Smooth muscle cell (in vitro differentiated cells): ENCODE data around the gene AKNA. TPM values are rescaled to one million over a fixed set of nuclear protein-coding genes. Genes with fewer than 3 reads are reported as not detected.

ENCODE experiments used
- DNase-seq: peaks from one replicate; lab custom pipeline; 2025; ENCODE audit not compliant: unreplicated experiment; lab: John Stamatoyannopoulos, UW
- H2AFZ ChIP-seq: fragments of 200-600 bp; sonication (generic); 2 replicates; pipeline ENCODE4 v1.6.0; 2016; ENCODE audit warnings: antibody characterized with exemption, low read depth, mild to moderate bottlenecking
- H3F3A ChIP-seq: fragments of 200-600 bp; sonication (generic); 2 replicates; pipeline ENCODE4 v1.6.0; 2017; ENCODE audit warnings: antibody characterized with exemption, low read depth
- H3K27ac ChIP-seq: fragments of 200-600 bp; sonication (generic); 2 replicates; pipeline ENCODE4 v1.5.1; 2016; ENCODE audit warnings: low read depth, mild to moderate bottlenecking
- H3K27me3 ChIP-seq: fragments of 200-600 bp; sonication (generic); 2 replicates; pipeline ENCODE4 v1.6.1; 2016; ENCODE audit warnings: low read depth, mild to moderate bottlenecking
- H3K36me3 ChIP-seq: fragments of 200-600 bp; sonication (generic); 2 replicates; pipeline ENCODE4 v1.5.1; 2016; ENCODE audit warnings: low read depth
- H3K4me1 ChIP-seq: fragments of 200-600 bp; sonication (generic); 2 replicates; pipeline ENCODE4 v1.5.1; 2016; ENCODE audit warnings: low read depth
- H3K4me2 ChIP-seq: fragments of 200-600 bp; sonication (generic); 2 replicates; pipeline ENCODE4 v1.6.0; 2016; ENCODE audit warnings: mild to moderate bottlenecking
- H3K4me3 ChIP-seq: fragments of 200-600 bp; sonication (generic); 2 replicates; pipeline ENCODE4 v1.5.1; 2016; ENCODE audit warnings: mild to moderate bottlenecking
- H3K79me2 ChIP-seq: fragments of 200-600 bp; sonication (generic); 2 replicates; pipeline ENCODE4 v1.6.0; 2016; ENCODE audit warnings: low read depth, mild to moderate bottlenecking
- H3K9ac ChIP-seq: fragments of 200-600 bp; sonication (generic); 2 replicates; pipeline ENCODE4 v1.6.0; 2016; ENCODE audit warnings: low read depth
- H3K9me3 ChIP-seq: fragments of 200-600 bp; sonication (generic); replicated peaks from 2 replicates; pipeline ENCODE4 v1.5.1; 2016; ENCODE audit warnings: low read depth
- H4K20me1 ChIP-seq: fragments of 200-600 bp; sonication (generic); 2 replicates; pipeline ENCODE4 v1.6.0; 2016; ENCODE audit warnings: low read depth
- WGBS: methylation state at CpG from one replicate; pipeline ENCODE4 v1.1.7; 2016; ENCODE audit warnings: low lambda C conversion rate; 5-methylcytosine and 5-hydroxymethylcytosine counted together
- polyA plus RNA-seq: library from polyadenylated mRNA; unstranded; fragments of >200 nt; fragmentation: Nextera tagmentation; extraction: Ambion mirVana; gene quantifications from 2 replicates; pipeline ENCODE4 v1.2.1, GENCODE V29; 2016
- total RNA-seq: library from RNA; depleted of rRNA; stranded (reverse); fragments of >200 nt; gene quantifications from 2 replicates; pipeline ENCODE4 v1.2.3, GENCODE V29; 2014
- TF ChIP-seq, protein P1 (sequence below): fragments of 200-600 bp; sonication (generic); IDR thresholded peaks from 2 replicates; pipeline ENCODE4 v1.5.1; 2017; ENCODE audit warnings: borderline replicate concordance, mild to moderate bottlenecking, antibody characterized with exemption; ENCODE audit not compliant: insufficient read depth, poor library complexity, severe bottlenecking

Gene AKNA
- total and polyA plus RNA-seq, 2 experiments from 2014 or later = 3.2 to 4.7 TPM

DNA sequence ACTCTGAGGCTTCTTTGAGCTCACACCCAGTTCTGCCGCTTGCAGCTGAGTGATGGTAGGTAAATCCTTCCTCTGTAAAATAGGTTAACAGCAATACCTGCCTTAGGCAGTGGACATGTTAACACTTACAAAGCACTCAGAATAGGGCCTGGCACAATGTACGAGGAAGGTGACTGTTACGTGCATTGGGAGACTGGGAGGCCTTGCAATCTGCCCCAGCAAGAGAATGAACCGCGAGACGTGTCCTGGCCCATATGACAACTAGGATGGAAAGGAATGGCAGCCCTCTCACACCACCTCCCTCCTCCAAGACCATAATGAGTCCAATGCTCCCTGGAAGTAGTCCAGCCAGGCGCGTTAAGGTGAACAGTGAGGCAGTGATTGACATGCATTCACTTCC lies 23.1 kb upstream of the AKNA start:
- 78% methylated on average over 8 of the region's 8 CpGs for WGBS
- H2AFZ ChIP-seq = no peak overlapping the region
- TF ChIP-seq, protein P1, sequence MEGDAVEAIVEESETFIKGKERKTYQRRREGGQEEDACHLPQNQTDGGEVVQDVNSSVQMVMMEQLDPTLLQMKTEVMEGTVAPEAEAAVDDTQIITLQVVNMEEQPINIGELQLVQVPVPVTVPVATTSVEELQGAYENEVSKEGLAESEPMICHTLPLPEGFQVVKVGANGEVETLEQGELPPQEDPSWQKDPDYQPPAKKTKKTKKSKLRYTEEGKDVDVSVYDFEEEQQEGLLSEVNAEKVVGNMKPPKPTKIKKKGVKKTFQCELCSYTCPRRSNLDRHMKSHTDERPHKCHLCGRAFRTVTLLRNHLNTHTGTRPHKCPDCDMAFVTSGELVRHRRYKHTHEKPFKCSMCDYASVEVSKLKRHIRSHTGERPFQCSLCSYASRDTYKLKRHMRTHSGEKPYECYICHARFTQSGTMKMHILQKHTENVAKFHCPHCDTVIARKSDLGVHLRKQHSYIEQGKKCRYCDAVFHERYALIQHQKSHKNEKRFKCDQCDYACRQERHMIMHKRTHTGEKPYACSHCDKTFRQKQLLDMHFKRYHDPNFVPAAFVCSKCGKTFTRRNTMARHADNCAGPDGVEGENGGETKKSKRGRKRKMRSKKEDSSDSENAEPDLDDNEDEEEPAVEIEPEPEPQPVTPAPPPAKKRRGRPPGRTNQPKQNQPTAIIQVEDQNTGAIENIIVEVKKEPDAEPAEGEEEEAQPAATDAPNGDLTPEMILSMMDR = no peak
- H3K36me3 ChIP-seq = no peaks in the 10 kb centered on the region
- no peaks in the 10 kb centered on the region for H3K27me3 ChIP-seq
- no peak overlapping the region for H3K4me3 ChIP-seq
- H3K9me3 ChIP-seq = no peaks in the 10 kb centered on the region
- H3K4me2 ChIP-seq = no peak overlapping the region
- H3F3A ChIP-seq = peaks cover 4% of the 10 kb centered on the region
- H4K20me1 ChIP-seq = no peaks in the 10 kb centered on the region
- no peak overlapping the region for H3K9ac ChIP-seq
- no peak for DNase-seq
- no peak overlapping the region for H3K27ac ChIP-seq
- peaks cover 12% of the 10 kb centered on the region for H3K4me1 ChIP-seq
- H3K79me2 ChIP-seq = no peaks in the 10 kb centered on the region

DNA sequence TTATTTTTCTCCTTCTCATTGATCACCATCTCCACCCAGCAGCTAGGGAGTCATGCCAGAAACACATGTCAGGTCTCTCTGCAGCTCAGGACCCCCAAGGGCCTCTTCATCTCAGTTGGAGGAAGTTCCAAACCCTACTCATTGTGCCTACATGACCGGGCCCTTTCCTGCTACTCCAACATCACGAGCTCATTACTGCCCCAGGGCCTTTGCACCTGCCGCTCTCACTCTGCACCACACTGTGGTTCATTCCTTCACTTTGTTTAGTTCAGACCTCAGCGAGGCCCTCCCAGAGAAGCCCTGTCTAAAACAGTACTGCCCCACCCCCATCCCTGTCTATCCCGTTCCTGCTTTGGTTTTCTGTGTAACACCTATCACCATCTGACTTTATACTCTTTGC lies 22.1 kb upstream of the AKNA start:
- H3K4me3 ChIP-seq = no peak overlapping the region
- peaks cover 4% of the 10 kb centered on the region for H3F3A ChIP-seq
- DNase-seq = no peak
- WGBS = 93% methylated on average over 5 of the region's 5 CpGs
- no peaks in the 10 kb centered on the region for H3K79me2 ChIP-seq
- no peak overlapping the region for H3K4me2 ChIP-seq
- H3K27ac ChIP-seq = no peak overlapping the region
- no peaks in the 10 kb centered on the region for H3K27me3 ChIP-seq
- H3K9me3 ChIP-seq = no peaks in the 10 kb centered on the region
- H3K36me3 ChIP-seq = no peaks in the 10 kb centered on the region
- peaks cover 12% of the 10 kb centered on the region for H3K4me1 ChIP-seq
- no peak overlapping the region for H2AFZ ChIP-seq
- no peaks in the 10 kb centered on the region for H4K20me1 ChIP-seq
- no peak overlapping the region for H3K9ac ChIP-seq
- TF ChIP-seq, protein P1 = no peak

GRCh38 chr9:114409103-114409780 lies 21.5 kb upstream of the AKNA start:
- H3K27me3 ChIP-seq = no peaks in the 10 kb centered on the region
- no peak for DNase-seq
- no peaks in the 10 kb centered on the region for H4K20me1 ChIP-seq
- H3K4me2 ChIP-seq = no peak overlapping the region
- no peaks in the 10 kb centered on the region for H3K36me3 ChIP-seq
- no peaks in the 10 kb centered on the region for H3K9me3 ChIP-seq
- H3K79me2 ChIP-seq = no peaks in the 10 kb centered on the region
- H3K4me1 ChIP-seq = peaks cover 10% of the 10 kb centered on the region
- no peak overlapping the region for H3K9ac ChIP-seq
- H2AFZ ChIP-seq = no peak overlapping the region
- no peak overlapping the region for H3K4me3 ChIP-seq
- H3F3A ChIP-seq = peaks cover 4% of the 10 kb centered on the region
- WGBS = 58% methylated on average over 11 of the region's 11 CpGs
- TF ChIP-seq, protein P1 = no peak
- no peak overlapping the region for H3K27ac ChIP-seq

- Histone ChIP-seq H3K4me1 (peaks cover 4% of the 10 kb centered on the region), H3K27ac (no peak overlapping the region), H3K4me2 (no peak overlapping the region), H3K79me2 (no peaks in the 10 kb centered on the region), H3K4me3 (no peak overlapping the region), H3K9ac (no peak overlapping the region), H4K20me1 (no peaks in the 10 kb centered on the region), H3F3A (peaks cover 4% of the 10 kb centered on the region), H3K27me3 (no peaks in the 10 kb centered on the region), H2AFZ (no peak overlapping the region), H3K36me3 (no peaks in the 10 kb centered on the region), H3K9me3 (no peaks in the 10 kb centered on the region)
- TF ChIP-seq, protein P1 = no peak
- no peak for DNase-seq
- 94% methylated on average over 7 of the region's 7 CpGs for WGBS
These were observed 20.9 kb upstream of the AKNA start for GRCh38 chr9:114408645-114409044.
